GM18951 (cell line): Measurements from ENCODE around the gene POU2F1.

Source experiments
- POLR2A ChIP-seq: IDR thresholded peaks from 4 replicates; pipeline ENCODE4 v1.6.1; 2011; ENCODE audit warnings: mild to moderate bottlenecking; ENCODE audit not compliant: insufficient read length, insufficient read depth; ENCODE audit errors: extremely low read depth
- in situ Hi-C: fragments of 300-500 bp; cut with MboI; formaldehyde crosslinking; loops from one replicate; pipeline ENCODE4 v1.12.0; 2022; ENCODE audit warnings: low sequenced_read_pairs, mixed read lengths, inconsistent platforms; ENCODE audit not compliant: unreplicated experiment

Gene POU2F1

GRCh38 chr1:167250482-167250881, 29.8 kb downstream of the POU2F1 start:
- in situ Hi-C loops = no loop called here
- TF ChIP-seq POLR2A = no peak

- TF ChIP-seq POLR2A = no peak
- in situ Hi-C loops = no loop called here
Measured at GRCh38 chr1:167251472-167251871, 30.8 kb downstream of the POU2F1 start.

- TF ChIP-seq POLR2A = no peak
- in situ Hi-C loops = no loop called here
Measured at GRCh38 chr1:167252986-167253385, 32.3 kb downstream of the POU2F1 start.

- in situ Hi-C loops = no loop called here
- no peak for TF ChIP-seq POLR2A
Measured at GRCh38 chr1:167258858-167259257, 38.2 kb downstream of the POU2F1 start.

- TF ChIP-seq POLR2A = no peak
- in situ Hi-C loops = loop anchor here (10.0 kb wide), 2 partner anchors 172 to 272 kb away; no protein-coding TSS in a partner anchor
Measured at GRCh38 chr1:167262836-167263235, 42.1 kb downstream of the POU2F1 start.

- in situ Hi-C loops = loop anchor here (10.0 kb wide), 2 partner anchors 171 to 271 kb away; no protein-coding TSS in a partner anchor
- TF ChIP-seq POLR2A = no peak
Measured at GRCh38 chr1:167263344-167263743, 42.7 kb downstream of the POU2F1 start.

GRCh38 chr1:167263819-167264464, 43.3 kb downstream of the POU2F1 start:
- in situ Hi-C loops = loop anchor here (10.0 kb wide), 2 partner anchors 171 to 271 kb away; no protein-coding TSS in a partner anchor
- no peak for TF ChIP-seq POLR2A

GRCh38 chr1:167266965-167267364, 46.3 kb downstream of the POU2F1 start:
- no peak for TF ChIP-seq POLR2A
- in situ Hi-C loops = loop anchor here (10.0 kb wide), 2 partner anchors 168 to 268 kb away; no protein-coding TSS in a partner anchor

- in situ Hi-C loops = loop anchor here (10.0 kb wide), 2 partner anchors 166 to 266 kb away; no protein-coding TSS in a partner anchor
Measured at GRCh38 chr1:167268347-167268787, 47.7 kb downstream of the POU2F1 start.

GRCh38 chr1:167270349-167271092, 49.8 kb downstream of the POU2F1 start:
- in situ Hi-C loops = loop anchor here (10.0 kb wide), 1 partner anchor 74 kb away; no protein-coding TSS in a partner anchor
- no peak for TF ChIP-seq POLR2A

More at GRCh38 chr1:167268347-167268787, 47.7 kb downstream of the POU2F1 start:
- TF ChIP-seq POLR2A = no peak

- TF ChIP-seq POLR2A = no peak
- in situ Hi-C loops = loop anchor here (10.0 kb wide), 1 partner anchor 72 kb away; no protein-coding TSS in a partner anchor
Measured at GRCh38 chr1:167272369-167272957, 51.8 kb downstream of the POU2F1 start.

GRCh38 chr1:167273027-167273800, 52.5 kb downstream of the POU2F1 start:
- no peak for TF ChIP-seq POLR2A
- in situ Hi-C loops = loop anchor here (10.0 kb wide), 1 partner anchor 72 kb away; no protein-coding TSS in a partner anchor

- TF ChIP-seq POLR2A = no peak
- in situ Hi-C loops = loop anchor here (10.0 kb wide), 1 partner anchor 71 kb away; no protein-coding TSS in a partner anchor
Measured at GRCh38 chr1:167274061-167274460, 53.4 kb downstream of the POU2F1 start.

- in situ Hi-C loops = loop anchor here (10.0 kb wide), 1 partner anchor 68 kb away; no protein-coding TSS in a partner anchor
- no peak for TF ChIP-seq POLR2A
Measured at GRCh38 chr1:167276969-167277368, 56.3 kb downstream of the POU2F1 start.
